AG09319 (cell line): ENCODE measurements around the gene TMEM139.
"Not testable (repeated sequence)": the region's sequence is repeated elsewhere in the genome, so short reads cannot be mapped to it uniquely, and the experiment has no call there.

ENCODE experiments used
- DNase-seq: peaks from one replicate; pipeline ENCODE4 v3.0.0-alpha.2; 2010; ENCODE audit warnings: low read depth; ENCODE audit errors: extremely low read depth
- CTCF ChIP-seq: IDR thresholded peaks from 2 replicates; pipeline ENCODE4 v1.5.1; 2011; ENCODE audit warnings: low read depth, mild to moderate bottlenecking, inconsistent platforms, low read length, moderate library complexity

The TMEM139 gene

GRCh38 chr7:143288836-143289235 is 4.1 kb downstream of the TMEM139 start:
- TF ChIP-seq CTCF, result no peak
- DNase-seq, result no peak

DNA sequence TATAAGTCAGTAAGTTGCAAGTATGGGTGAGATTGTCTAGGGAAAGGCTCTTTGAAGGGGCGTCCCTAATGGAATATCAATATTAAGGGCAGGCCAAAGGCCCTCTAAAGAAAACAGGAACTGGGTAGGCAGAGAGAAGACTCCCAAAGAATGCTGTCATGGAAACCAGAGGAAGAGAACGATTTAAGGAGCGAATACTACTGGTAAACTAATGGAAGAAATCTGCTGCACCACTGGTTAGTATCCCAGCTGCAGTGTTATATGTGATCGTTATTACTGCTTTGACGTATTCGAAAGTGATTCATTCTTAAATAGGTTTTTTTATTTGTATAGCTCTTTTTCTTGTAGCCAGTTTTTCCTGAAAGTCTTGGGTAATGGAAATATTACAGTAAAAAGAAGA is 4.7 kb downstream of the TMEM139 start:
- no peak for TF ChIP-seq CTCF
- no peak for DNase-seq

GRCh38 chr7:143289888-143290287 is 5.1 kb downstream of the TMEM139 start:
- not testable (repeated sequence) for DNase-seq

- no peak for DNase-seq
- no peak for TF ChIP-seq CTCF
These were observed 5.5 kb downstream of the TMEM139 start for GRCh38 chr7:143290293-143290692.

GRCh38 chr7:143292876-143293275 is 8.1 kb downstream of the TMEM139 start:
- TF ChIP-seq CTCF, result no peak
- DNase-seq, result no peak

DNA sequence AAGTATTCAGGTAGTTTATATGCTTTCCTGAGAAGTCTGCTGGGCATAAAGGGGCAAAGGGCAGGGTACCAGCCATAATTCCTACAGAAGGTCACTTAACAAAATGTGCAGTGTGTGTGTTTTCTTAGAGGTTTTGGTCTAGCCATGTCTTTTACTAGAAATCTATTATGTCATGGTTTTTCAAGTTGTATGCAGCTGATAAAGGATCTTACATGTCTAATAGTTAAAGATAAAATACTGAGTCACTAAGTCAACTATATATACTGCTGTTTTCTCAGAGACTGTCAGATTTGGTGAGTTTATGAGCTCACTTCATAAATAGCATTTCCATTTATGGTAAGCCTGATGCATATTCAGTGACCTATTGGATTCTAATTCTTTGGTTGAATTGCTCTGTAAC is 11.1 kb downstream of the TMEM139 start:
- no peak for DNase-seq
- no peak for TF ChIP-seq CTCF

- no peak for DNase-seq
- no peak for TF ChIP-seq CTCF
These were observed 11.9 kb downstream of the TMEM139 start for GRCh38 chr7:143296686-143297085.

DNA sequence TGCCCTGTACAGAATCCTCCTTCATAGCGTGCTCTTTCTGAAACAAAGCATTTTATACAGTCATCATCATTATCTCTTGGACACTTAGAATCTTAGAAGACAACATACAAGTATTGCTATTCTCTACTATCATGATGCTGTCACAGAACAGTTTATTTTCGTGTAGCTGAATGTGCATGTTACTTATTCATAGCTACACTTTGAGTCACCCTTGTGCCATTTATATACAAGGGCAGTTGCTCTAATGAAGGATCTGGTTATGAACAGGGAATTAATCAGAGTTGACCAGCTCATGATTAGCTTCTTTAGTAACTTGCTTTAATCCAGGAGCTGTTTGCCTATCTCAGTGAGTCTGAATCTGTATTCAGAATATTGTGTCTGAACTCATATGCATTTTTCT is 14.6 kb downstream of the TMEM139 start:
- no peak for DNase-seq
- TF ChIP-seq CTCF, result no peak
